HG03060 (cell line): ENCODE data around the gene CDK18.
"Not testable (repeated sequence)": the region's sequence is repeated elsewhere in the genome, so short reads cannot be mapped to it uniquely, and the experiment has no call there.

Experiments
- ATAC-seq: cut with Tn5 transposase; IDR thresholded peaks from one replicate; pipeline ENCODE4 v1.9.1; 2021; ENCODE audit warnings: low read depth, moderate number of reproducible peaks; ENCODE audit not compliant: unreplicated experiment

CDK18 gene

DNA sequence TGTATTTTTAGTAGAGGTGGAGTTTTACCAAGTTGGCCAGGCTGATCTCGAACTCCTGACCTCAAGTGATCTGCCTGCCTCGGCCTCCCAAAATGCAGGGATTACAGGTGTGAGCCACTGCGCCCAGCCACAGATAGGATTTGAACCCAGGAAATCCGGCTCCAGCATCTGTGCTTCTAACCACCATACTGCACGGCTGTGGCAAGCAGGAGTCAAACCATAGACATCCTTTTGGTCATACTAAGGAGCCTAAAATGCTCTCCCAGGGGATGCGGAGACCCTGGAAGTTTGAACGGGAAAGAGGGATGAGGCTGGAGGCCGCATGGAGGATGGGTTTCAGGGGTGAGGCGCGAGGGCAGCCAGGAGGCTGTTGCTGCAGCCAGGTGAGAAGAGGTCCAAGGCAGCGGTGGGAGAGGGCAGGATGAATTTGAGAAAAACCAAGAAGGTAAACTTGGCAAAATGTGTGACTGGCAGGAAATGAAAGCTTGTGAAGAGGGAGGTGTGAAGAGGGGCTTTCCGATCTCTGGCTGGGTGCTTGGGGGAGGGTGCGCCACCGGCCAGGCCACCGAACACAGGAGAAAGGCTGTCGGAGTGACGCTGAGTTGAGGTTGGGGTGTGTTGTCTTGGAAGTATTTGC lies 24.0 kb upstream of the CDK18 start:
- ATAC-seq, result no peak

DNA sequence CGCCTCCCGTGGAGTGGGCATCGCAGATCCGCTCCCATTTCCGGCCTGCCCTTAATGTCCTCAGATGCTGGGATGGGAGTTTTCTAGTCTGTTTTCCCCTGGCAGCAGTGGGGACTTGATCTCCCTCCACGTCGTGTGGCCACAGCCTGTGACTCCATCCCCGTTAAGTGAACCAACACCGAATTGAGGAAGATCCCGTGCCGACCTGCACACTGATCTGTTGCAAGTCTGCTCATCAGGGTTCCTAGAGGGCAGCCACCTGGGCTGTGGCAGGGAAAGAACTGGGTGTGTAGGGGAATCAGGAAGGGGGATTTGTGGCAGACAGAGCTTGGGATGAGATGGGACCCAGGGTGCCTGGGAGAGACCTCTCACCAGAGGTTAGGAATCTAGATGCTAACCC lies 23.3 kb upstream of the CDK18 start:
- ATAC-seq, result no peak

DNA sequence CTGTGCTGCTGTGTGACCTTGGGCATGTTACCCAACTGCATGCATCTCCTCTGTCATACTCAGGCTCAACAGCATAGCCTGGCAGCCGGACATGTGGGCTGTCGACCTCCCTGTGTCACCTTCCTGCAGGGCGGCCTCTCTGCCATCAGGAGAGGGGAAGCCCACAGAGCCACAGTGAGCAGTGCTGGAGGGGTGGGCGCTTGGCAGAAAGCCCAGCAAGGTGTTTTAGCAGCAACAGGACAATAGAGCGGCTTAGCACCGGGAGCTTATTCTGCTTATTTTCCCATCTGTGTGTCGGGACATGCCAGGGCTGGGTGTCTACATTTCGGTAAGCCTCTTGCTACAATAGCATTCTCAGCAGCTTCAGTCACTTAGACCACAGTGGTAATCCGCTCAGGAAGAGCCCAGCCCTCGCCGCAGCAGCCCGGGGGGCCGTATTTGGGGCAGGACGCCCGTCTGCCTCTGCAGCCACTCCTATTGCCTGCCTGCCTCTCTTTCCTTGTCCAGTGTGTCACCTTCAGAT lies 22.8 kb upstream of the CDK18 start:
- ATAC-seq, result no peak

DNA sequence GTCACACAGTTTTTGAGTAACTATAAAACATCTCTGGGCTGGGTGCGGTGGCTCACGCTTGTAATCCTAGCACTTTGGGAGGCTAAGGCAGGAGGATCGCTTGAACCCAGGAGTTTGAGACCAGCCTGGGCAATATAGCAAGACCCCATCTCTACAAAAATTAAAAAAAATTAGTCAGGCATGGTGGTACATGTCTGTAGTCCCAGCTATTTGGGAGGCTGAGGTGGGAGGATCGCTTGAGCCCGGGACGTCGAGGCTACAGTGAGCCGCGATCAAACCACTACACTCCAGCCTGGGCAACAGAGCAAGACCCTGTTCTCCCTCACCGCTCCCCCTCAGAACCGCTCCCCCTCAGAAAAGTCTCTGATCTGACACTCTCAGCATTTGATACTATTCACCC lies 21.9 kb upstream of the CDK18 start:
- ATAC-seq, result not testable (repeated sequence)

DNA sequence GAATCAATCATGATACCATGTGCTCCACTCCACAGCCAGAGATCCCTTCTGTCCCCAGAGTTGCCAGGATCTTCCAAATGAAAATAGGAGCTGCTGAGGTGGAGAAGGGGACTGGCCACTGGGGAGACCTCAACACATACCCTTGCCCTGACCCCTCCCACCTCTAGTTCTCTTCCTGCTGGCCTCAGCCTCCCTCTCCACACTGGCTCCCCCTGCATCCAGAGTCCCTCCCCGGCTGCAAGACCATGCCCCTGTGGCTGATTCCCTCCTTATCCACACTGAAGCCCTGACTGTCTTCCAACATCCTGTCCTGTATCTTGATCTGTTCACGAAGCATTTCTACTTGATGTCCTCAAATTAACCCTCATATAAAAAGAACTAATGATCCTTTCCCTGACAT lies 21.1 kb upstream of the CDK18 start:
- ATAC-seq, result no peak

DNA sequence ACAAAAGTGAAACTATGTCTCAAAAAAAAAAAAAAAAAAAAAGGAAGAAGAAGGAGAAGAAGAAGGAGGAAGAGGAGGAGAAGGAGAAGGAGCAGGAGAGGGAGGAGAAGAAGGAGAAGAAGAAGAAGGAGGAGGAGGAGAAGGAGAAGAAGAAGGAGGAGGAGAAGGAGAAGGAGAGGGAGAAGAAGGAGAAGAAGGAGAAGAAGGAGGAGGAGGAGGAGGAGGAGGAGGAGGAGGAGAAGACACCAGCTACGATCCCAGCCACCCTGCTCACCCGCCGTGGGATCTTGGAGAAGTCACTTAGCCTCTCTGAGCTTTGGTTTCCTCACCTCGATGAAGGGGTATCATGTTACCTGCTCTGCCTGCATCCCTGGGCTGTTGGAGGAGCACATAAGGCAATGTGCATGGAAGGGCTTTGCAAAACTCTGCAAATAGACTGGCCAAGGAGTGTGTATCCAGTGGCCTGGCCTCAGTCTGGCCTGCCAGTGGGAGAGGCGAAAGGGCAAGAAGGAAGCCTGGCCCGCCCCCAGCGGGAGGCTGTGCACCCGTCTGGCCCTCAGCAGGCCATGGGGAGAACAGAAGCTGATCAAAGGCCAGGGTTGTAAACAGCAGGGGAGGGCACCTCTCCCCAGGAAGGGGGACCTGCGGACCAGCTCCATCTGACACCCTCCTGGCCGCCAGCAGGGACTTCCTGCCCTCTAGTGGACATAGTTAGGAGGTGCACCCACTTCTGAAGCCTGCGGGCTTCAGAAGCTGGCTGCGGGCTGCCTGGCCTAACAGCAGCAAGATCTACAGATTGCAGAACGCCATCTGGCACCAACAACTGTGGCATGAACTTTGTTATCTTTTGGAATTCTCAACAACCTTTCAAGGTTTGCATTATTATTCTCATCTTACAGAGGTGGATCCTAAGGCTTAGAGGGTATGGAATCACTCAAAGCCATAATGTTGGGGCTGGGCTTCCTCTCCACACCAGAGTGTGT lies 19.2 kb upstream of the CDK18 start:
- no peak for ATAC-seq

DNA sequence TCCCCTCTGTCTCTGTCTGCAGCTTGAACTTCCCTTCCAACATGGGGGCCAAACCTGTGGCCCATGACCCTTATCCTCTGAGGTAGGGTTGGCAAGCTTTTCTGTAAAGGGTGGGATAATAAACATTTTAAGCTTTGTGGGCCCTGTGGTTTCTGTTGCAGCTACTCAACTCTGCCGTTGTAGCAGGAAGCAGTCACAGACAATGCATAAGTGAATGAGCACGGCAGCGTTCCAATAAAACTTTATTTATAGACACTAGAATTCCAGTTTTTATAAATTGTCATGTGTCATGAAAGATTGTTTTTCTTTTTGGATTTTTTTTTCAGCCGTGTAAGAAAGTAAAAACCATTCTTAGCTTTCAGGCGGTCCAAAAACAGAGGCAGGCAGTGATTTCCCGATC lies 18.2 kb upstream of the CDK18 start:
- ATAC-seq, result no peak

DNA sequence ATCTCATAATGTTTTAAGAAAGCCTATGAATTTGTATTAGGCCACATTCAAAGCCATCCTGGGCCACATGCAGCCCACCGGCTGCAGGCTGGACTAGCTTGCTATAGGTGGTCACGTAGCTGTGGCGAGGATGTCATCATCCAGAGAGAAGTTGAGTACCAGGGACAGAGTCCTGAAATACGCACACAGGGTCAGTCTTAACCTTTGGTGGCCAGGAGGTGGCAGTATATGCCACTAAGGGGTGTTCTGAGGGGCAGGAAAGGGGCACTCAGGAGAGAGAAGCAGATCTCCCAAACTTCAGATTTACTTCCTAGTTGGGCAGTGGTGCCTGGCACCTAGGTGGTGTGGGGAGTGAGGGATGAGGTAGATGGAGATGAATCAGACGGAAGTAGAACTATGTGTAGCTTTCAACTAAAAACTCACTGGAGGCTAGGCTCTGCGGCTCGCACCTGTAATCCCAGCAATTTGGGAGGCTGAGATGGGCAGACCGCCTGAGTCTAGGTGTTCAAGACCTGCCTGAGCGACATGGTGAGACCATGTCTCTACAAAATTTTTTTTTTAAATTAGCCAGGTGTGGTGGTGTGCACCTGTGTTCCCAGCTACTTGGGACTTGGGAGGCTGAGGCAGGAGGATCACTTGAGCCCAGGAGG lies 16.3 kb upstream of the CDK18 start:
- ATAC-seq, result no peak

DNA sequence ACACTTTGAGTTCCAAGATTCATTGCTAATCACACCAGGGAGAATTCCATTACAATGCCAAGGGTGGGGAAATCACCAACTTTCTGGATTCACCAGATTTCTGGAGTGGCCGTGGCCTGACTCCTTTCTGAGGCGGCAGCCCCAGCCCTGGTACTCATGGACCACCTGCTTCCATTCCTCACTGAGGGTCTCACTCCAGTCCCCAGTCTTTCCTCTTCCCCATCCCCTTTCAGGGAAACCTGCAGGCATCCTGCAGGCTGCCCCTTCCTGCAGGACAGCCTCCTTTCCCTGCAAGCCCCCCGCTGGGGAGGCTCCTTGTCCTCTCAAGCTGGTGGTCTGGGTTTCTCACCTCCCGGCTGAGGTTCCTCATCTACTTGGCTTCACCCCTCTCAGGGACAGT lies 12.7 kb upstream of the CDK18 start:
- ATAC-seq, result no peak

DNA sequence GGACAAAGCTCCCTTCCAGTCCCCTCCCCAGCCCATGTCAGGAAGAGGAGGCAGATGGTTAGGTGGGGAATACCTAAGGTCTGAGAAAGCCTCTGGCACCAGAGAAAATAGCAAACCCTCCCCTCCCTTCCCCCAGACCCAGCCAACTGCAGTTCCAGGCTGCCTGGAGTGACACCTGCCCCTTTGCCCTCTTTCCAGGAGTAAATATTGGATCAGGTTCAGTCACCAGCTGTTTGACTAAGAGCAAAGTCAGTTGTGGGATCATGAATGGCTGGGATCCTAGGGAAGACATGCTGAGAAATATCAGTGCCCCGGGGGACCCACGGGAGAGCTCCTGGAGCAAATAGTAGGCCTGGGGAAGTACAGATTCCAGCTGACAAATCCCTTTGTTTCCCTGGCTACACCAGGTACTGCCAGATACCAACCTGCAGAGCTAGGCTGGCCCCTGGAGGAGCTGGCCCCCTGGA lies 12.2 kb upstream of the CDK18 start:
- no peak for ATAC-seq

DNA sequence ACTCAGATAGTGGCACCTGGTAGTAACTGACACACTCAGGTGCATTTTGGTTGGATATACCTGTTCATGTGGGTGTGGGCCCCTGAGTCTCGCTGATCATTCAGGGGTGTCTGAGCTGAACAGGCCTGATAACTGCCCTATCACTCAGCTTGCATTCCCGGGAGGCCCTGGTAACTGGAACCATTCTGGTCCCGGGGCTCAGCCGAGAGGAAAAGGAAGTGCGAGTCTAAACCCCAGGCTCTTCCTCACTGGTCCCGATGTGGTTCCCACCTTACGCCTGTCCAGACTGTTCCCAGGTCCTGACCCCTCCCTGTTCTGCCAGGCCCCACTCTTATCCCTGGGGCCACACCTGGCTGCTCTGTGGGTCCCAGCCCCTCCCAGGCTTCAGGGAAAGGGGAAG lies 11.7 kb upstream of the CDK18 start:
- no peak for ATAC-seq

DNA sequence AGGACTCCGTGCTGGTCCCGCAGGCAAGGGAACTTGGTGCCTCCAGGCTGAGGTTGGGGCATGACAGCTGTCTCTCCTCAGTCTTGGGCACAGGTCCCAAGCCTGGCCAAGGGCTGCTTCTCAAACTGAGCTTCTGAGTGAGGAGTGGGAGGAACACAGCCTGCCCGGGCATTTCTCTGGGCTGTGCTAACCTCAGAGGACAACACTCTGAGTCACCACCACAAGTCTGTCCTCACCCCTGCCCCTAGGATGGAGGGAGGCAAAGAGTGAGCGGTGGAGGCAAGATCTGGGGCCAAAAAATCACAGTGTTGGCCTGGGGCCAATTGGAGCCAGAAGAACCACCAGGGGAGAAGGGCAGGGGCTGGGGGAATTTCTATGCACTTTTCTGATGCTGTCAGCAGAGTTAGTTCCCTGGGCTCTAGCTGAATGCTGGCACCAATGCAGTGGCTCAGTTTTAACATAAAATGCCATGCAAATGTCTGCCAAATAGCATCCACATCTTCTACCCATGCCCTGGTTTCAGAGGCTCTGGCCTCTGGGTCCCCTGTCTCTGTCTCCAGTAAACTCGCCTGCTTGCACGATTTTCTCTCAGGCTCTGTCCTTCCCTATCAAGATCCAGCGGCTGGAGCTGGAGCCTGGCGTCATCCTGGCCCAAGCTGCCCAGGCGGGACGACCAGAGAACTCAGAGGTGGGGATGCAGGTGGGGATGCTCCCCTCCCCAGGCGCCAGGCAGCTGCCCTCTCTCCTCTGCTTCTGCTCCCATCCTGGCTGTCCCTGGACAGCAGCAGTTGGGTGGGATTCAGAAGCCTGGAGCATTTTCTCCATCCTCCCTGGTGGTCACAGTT lies 11.0 kb upstream of the CDK18 start:
- ATAC-seq, result no peak

DNA sequence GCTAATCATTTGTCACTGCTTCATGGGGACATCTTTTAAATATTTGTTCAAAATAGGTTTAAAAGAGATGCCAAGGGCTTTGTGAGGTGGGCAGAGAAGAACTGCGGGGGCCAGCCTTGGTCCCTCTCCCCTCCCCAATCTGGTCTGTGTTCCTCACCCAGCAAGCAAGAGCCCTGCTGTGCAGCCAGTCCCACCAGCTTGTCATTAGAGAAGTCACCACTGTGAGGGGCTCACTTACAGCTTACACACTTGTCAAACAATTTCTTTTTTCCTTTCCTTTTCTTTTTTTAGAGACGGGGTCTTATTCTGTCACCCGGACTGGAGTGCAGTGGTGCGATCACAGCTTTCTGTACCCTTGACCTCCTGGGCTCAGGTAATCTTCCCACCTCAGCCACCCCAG lies 10.4 kb upstream of the CDK18 start:
- no peak for ATAC-seq

DNA sequence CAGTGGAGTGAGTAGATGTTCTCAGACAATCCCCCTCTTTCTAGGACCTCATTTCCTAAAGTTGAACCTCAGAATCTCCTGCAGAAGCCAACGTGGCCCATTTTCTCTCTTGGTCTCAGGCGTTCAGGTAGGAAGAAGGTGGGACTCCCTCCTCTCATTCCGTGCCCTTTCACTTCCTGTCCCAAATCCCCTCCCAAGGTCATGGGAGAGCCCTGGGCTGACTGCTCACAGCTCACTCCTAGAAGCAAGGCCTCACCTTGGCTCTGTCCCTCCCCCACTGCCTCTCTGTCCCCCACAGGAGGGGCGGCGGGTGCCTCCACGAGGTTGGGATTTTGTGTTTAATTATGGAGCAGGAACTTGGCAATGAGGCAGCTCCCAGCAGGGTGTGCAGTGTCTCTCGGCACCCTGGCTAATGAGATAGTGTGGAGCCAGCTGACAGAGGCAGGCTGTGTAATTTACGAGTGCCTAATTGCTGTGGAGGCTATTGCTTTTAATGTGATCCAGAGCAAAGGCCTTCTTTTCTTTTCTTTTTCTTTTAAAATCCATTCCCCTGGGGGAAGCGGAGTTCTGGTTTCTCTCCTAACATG lies 9.1 kb upstream of the CDK18 start:
- no peak for ATAC-seq

DNA sequence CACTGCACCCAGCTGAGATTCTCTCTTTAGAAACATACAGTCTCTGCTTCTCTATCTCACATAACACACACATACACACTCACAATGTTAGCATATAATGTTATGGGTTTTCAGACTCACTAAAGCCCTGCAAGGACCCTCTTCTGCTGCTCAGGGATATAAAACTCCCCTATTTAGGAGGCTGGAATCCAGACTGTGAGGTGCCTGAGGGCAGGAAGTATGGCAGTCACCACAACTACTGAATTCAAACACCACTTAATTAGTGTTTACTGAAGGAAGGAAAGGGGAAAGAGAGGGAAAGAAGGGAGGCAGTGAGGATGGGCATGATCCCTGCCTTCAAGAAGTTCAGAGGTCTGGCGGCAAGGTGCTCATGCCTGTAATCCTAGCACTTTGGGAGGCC lies 7.8 kb upstream of the CDK18 start:
- ATAC-seq, result no peak

DNA sequence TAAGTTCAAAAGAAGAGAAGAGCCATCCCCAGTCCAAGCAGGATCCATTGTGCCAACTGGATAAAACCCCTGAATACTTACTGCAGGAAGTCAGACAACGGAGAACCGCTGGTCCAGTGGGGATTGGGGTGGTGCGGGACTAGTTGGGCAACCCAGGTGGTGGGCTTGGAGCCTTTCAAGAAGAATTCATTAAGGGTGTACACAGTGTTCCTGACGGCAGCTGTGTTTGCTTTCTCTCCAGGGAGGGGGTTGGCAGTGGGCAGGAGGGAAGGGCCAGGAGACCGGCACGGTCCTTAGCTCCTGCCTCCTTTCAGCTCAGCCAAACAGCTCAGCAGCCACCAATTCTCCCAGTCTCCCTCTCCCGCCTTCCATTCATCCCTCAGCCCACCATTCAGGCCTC lies 7.1 kb upstream of the CDK18 start:
- ATAC-seq, result no peak

DNA sequence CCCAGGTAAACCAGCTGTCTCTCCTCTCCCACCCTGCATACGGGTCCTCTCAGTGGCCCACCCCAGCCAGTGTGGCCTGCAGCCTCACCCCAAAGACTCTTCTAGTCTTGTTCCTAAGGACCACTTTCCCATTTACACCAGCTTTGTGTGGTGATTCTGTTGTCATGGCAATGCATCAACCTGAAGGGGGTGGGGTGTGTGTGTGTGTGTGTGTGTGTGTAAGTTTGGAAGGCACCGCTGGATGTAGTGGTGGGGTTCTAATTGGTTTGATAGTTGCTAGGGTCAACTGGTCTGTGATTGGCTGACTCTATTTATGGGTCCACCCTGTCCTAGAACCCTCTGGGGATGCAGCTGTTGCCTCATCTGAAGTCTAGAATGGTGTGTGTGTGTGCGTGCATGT lies 4.7 kb upstream of the CDK18 start:
- ATAC-seq, result no peak

DNA sequence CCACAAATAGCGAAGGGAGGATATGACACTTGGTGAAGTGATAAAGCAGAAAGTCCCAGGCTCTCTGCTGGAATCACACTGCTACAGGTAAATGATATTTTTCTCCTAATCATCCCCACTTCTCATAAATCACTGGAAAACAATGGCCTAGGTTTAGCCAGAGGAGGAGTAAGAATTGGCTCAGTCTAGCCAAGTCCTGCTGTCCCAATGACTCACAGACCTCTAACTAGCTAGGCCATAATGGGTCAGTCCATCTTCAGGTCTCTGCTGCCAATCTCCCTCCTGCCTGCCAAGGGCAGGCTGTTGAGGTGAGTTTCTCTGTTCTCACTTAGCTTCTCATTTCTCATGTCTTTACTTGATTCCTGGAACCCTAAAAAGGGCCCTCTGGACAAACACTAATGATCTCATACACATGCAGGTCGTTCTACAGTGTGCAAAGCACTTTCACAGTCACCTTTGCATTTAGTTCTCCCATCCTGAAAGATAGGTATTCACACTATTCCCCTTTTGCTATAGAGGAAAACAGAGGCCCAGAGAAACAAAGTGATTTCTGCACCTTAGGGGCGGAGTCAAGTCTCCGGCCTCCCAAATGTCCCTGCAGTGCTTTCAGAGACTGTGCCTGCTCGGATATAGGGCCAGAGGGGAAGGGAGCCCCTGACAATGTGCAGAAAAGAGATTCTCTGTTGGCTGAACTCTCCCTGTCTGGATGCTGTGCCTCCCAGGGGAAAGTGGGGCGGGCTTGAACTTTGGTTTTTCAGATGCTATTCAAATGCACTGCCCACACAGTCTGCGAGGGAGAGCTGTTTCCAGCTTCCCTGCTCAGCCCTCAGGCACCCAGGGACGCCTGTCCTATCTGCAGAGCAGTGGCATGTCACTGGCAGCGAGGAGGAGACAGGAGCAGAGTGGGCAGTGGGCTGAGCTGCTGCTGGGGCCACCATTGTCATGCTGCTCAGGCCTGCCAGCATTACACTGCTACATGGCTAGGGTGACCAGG lies 3.9 kb upstream of the CDK18 start:
- no peak for ATAC-seq
